ENCODE measurements around the gene LALBA. TPM values are rescaled to one million over a fixed set of nuclear protein-coding genes. Genes with fewer than 3 reads are reported as not detected.
"Not testable (repeated sequence)": the region's sequence is repeated elsewhere in the genome, so short reads cannot be mapped to it uniquely, and the experiment has no call there.

LALBA gene
- polyA plus RNA-seq, 3 donors, result not detected

- DNase-seq (ENCODE audit: low read depth in 3 of 3, low spot score in 2 of 3), result no peak
Measured at GRCh38 chr12:48536602-48537001, 33.2 kb downstream of the LALBA start.

GRCh38 chr12:48532601-48533000 is 37.2 kb downstream of the LALBA start:
- DNase-seq (ENCODE audit: low read depth in 3 of 3, low spot score in 2 of 3), result no peak

- DNase-seq (ENCODE audit: low read depth in 3 of 3, low spot score in 2 of 3), result no peak
Measured at GRCh38 chr12:48527891-48528670, 41.8 kb downstream of the LALBA start.

GRCh38 chr12:48525332-48525731 is 44.5 kb downstream of the LALBA start, which contains the start of gene OR8S1:
TSS of gene OR8S1 (plus strand) at chr12:48525632. CDS start at chr12:48525632, 0 bp downstream.
- DNase-seq (ENCODE audit: low read depth in 3 of 3, low spot score in 2 of 3), result no peak

GRCh38 chr12:48520381-48520780 is 49.5 kb downstream of the LALBA start:
- not testable (repeated sequence) for DNase-seq (ENCODE audit: low read depth in 3 of 3, low spot score in 2 of 3)

Other genes starting within 250 kb of the LALBA start
- gene ZNF641, start 219.1 kb downstream of the LALBA start, polyA plus RNA-seq (ENCODE audit: insufficient read length in 3 of 3), result 10 to 100 TPM; 24.2 to 26.5 (median 25.9) TPM
- gene ANP32D, start 97.5 kb downstream of the LALBA start, polyA plus RNA-seq (ENCODE audit: insufficient read length in 3 of 3), result under 1 TPM; 0.12 to 0.39 (median 0.16) TPM
- gene C12orf54, start 87.5 kb downstream of the LALBA start, polyA plus RNA-seq (ENCODE audit: insufficient read length in 3 of 3), result under 1 TPM; 0.25 to 0.61 (median 0.60) TPM
- gene OR8S1, start 44.4 kb downstream of the LALBA start, polyA plus RNA-seq (ENCODE audit: insufficient read length in 3 of 3), result not detected
- 10 to 100 TPM; 55.2 to 57.6 (median 55.8) TPM for gene KANSL2, start 112.2 kb upstream of the LALBA start, polyA plus RNA-seq (ENCODE audit: insufficient read length in 3 of 3)
- 10 to 100 TPM; 29.5 to 31.7 (median 30.3) TPM for gene CCNT1, start 146.7 kb upstream of the LALBA start, polyA plus RNA-seq (ENCODE audit: insufficient read length in 3 of 3)
- 10 to 100 TPM; 71.6 to 79.9 (median 78.4) TPM for gene ADCY6, start 219.0 kb upstream of the LALBA start, polyA plus RNA-seq (ENCODE audit: insufficient read length in 3 of 3)
- gene CACNB3, start 248.4 kb upstream of the LALBA start, polyA plus RNA-seq (ENCODE audit: insufficient read length in 3 of 3), result 10 to 100 TPM; 40.3 to 47.6 (median 43.1) TPM